Measurements from ENCODE around the gene SLC7A6OS. TPM values are rescaled to one million over a fixed set of nuclear protein-coding genes. Genes with fewer than 3 reads are reported as not detected.

The SLC7A6OS gene
- total RNA-seq, 2 donors from 2014 or later = 22.5 to 26.0 TPM

- H3K9me3 ChIP-seq (ENCODE audit: control insufficient read depth, low read length) = no peaks in the 10 kb centered on the region
- no peaks in the 10 kb centered on the region for H3K27me3 ChIP-seq (ENCODE audit: control insufficient read depth, insufficient read depth, low read length, poor library complexity, severe bottlenecking)
- Mint-ChIP-seq H3K9me3 (no peaks in the 10 kb centered on the region), H3K4me1 (peaks cover 12% of the 10 kb centered on the region), H3K27me3 (ENCODE audit: insufficient read depth) (no peaks in the 10 kb centered on the region), H3K36me3 (ENCODE audit: low read depth) (peaks cover 36% of the 10 kb centered on the region), H3K4me3 (peak overlapping the region; percentile 91), H3K27ac (peak overlapping the region; percentile 95)
- peaks cover 36% of the 10 kb centered on the region for H3K36me3 ChIP-seq (ENCODE audit: control insufficient read depth, insufficient read depth, low read length)
- peak overlapping the region; percentile 64 for H3K27ac ChIP-seq (ENCODE audit: low read depth, low read length)
- DNase-seq = no peak
- TF ChIP-seq CTCF (conservative IDR thresholded peaks at IDR 0.05) = no peak
- WGBS, 2 experiments (ENCODE audit: insufficient coverage in 1 of 2, insufficient read length in 1 of 2) = 0% methylated on average over 14 to 29 of the region's 29 CpGs
- peak overlapping the region; percentile 94 for H3K4me3 ChIP-seq (ENCODE audit: low read length)
- H3K4me1 ChIP-seq (ENCODE audit: control insufficient read depth, insufficient read depth, low read length) = no peaks in the 10 kb centered on the region
- H3K9ac ChIP-seq (ENCODE audit: extremely low read depth, low read length, poor library complexity, severe bottlenecking) = peak overlapping the region; percentile 69
Observed at GRCh38 chr16:68310437-68310773, 341 bp downstream of the SLC7A6OS start.

GRCh38 chr16:68309799-68310198 lies 947 bp downstream of the SLC7A6OS start:
- no peaks in the 10 kb centered on the region for H3K9me3 ChIP-seq (ENCODE audit: control insufficient read depth, low read length)
- Mint-ChIP-seq H3K36me3 (ENCODE audit: low read depth) (peaks cover 38% of the 10 kb centered on the region), H3K9me3 (no peaks in the 10 kb centered on the region), H3K4me3 (peak overlapping the region; percentile 91), H3K27ac (peak overlapping the region; percentile 95), H3K27me3 (ENCODE audit: insufficient read depth) (no peaks in the 10 kb centered on the region), H3K4me1 (peaks cover 12% of the 10 kb centered on the region)
- H3K4me3 ChIP-seq (ENCODE audit: low read length) = peak overlapping the region; percentile 94
- H3K27ac ChIP-seq (ENCODE audit: low read depth, low read length) = no peak overlapping the region
- 71 to 90% methylated on average over 6 of the region's 6 CpGs for WGBS, 2 experiments (ENCODE audit: insufficient coverage in 1 of 2, insufficient read length in 1 of 2)
- H3K27me3 ChIP-seq (ENCODE audit: control insufficient read depth, insufficient read depth, low read length, poor library complexity, severe bottlenecking) = no peaks in the 10 kb centered on the region
- H3K4me1 ChIP-seq (ENCODE audit: control insufficient read depth, insufficient read depth, low read length) = no peaks in the 10 kb centered on the region
- H3K9ac ChIP-seq (ENCODE audit: extremely low read depth, low read length, poor library complexity, severe bottlenecking) = peak overlapping the region; percentile 69
- peaks cover 41% of the 10 kb centered on the region for H3K36me3 ChIP-seq (ENCODE audit: control insufficient read depth, insufficient read depth, low read length)
- TF ChIP-seq CTCF (conservative IDR thresholded peaks at IDR 0.05) = no peak
- no peak for DNase-seq

GRCh38 chr16:68306633-68307032 lies 4.1 kb downstream of the SLC7A6OS start:
- no peaks in the 10 kb centered on the region for H3K27me3 Mint-ChIP-seq (ENCODE audit: insufficient read depth)
- no peak overlapping the region for H3K4me3 Mint-ChIP-seq
- peaks cover 48% of the 10 kb centered on the region for H3K36me3 Mint-ChIP-seq (ENCODE audit: low read depth)
- Histone ChIP-seq H3K27ac (ENCODE audit: low read depth, low read length) (no peak overlapping the region), H3K36me3 (ENCODE audit: control insufficient read depth, insufficient read depth, low read length) (peaks cover 60% of the 10 kb centered on the region), H3K9ac (ENCODE audit: extremely low read depth, low read length, poor library complexity, severe bottlenecking) (no peak overlapping the region), H3K4me3 (ENCODE audit: low read length) (no peak overlapping the region), H3K4me1 (ENCODE audit: control insufficient read depth, insufficient read depth, low read length) (no peaks in the 10 kb centered on the region), H3K27me3 (ENCODE audit: control insufficient read depth, insufficient read depth, low read length, poor library complexity, severe bottlenecking) (no peaks in the 10 kb centered on the region), H3K9me3 (ENCODE audit: control insufficient read depth, low read length) (no peaks in the 10 kb centered on the region)
- 92 to 98% methylated on average over 3 of the region's 3 CpGs for WGBS, 2 experiments (ENCODE audit: insufficient coverage in 1 of 2, insufficient read length in 1 of 2)
- no peak for DNase-seq
- no peak overlapping the region for H3K27ac Mint-ChIP-seq
- TF ChIP-seq CTCF (conservative IDR thresholded peaks at IDR 0.05) = no peak
- peaks cover 8% of the 10 kb centered on the region for H3K4me1 Mint-ChIP-seq
- H3K9me3 Mint-ChIP-seq = no peaks in the 10 kb centered on the region
